ENCODE results near the gene ASIC2. TPM values are rescaled to one million over a fixed set of nuclear protein-coding genes. Genes with fewer than 3 reads are reported as not detected.
A peak's percentile ranks its signal among the peaks of the same experiment; 100 is the strongest.

ASIC2 gene
- total RNA-seq, 1 experiment from 2014 or later: 4.1 TPM

DNA sequence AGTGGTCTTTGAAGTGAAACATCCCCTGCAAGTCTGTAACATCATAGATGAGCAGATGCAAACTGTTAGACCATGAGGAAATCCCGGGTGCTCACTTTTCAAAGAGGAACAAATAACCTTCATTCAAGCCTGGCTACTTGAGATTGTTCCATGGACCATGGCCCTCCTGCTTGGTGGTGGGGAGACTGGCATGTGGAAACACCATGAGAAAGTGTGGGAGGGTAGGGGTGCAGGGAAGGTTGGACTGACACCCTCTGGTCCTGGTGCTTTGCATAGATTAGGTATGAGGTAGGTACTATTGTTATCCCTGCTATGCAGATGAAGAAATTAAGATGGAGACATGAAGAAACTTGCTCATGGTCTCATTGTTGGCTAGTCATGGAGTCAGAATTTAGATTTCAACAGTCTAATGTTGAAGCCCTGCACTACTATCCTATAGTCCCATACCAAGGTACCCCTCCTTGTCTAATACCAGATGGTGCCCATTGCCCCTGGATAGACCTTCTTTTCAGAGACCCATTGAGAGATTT, 242.4 kb downstream of the ASIC2 start:
- H3K27ac ChIP-seq (ENCODE audit: low read length): no peak overlapping the region
- ChIA-PET POLR2A (no interaction called here), CTCF (interaction anchor here (0.6 kb wide), 1 partner anchor 42 kb away, joined by 3 read pairs; no protein-coding TSS in a partner anchor)
- ATAC-seq: no peak
- no peak for DNase-seq (ENCODE audit: low read depth, low spot score)
- no peaks in the 10 kb centered on the region for H3K9me3 ChIP-seq (ENCODE audit: control insufficient read depth, insufficient read depth, low read depth, low read length)
- in situ Hi-C loops (cut with HindIII; ENCODE audit: low pct_unique_long_range_greater_than_20kb, low sequenced_read_pairs) (no loop called here), intact Hi-C loops (cut with micrococcal nuclease; ENCODE audit: unreplicated experiment) (no loop called here)
- no peaks in the 10 kb centered on the region for H3K4me1 ChIP-seq (ENCODE audit: control insufficient read depth, insufficient read depth, low read length)
- no peaks in the 10 kb centered on the region for H3K27me3 ChIP-seq (ENCODE audit: control insufficient read depth, insufficient read depth, low read length)
- no peaks in the 10 kb centered on the region for H3K36me3 ChIP-seq (ENCODE audit: control insufficient read depth, insufficient read depth, low read length)
- H3K4me3 ChIP-seq (ENCODE audit: low read depth in 2 of 2, low read length in 2 of 2): no peak overlapping the region
- no TSS peak for BruUV-seq (replicated peaks)
- TF ChIP-seq POLR2AphosphoS5 (IDR thresholded peaks at IDR 0.05; ENCODE audit: low read depth, low read length) (no peak), CTCF (IDR thresholded peaks at IDR 0.05) (no peak), TCF7L2 (IDR thresholded peaks at IDR 0.05; ENCODE audit: low read depth, low read length) (no peak), SIN3A (IDR thresholded peaks at IDR 0.05; ENCODE audit: borderline replicate concordance, insufficient read depth, low read depth, low read length) (no peak)
- TF ChIP-seq, protein P1, sequence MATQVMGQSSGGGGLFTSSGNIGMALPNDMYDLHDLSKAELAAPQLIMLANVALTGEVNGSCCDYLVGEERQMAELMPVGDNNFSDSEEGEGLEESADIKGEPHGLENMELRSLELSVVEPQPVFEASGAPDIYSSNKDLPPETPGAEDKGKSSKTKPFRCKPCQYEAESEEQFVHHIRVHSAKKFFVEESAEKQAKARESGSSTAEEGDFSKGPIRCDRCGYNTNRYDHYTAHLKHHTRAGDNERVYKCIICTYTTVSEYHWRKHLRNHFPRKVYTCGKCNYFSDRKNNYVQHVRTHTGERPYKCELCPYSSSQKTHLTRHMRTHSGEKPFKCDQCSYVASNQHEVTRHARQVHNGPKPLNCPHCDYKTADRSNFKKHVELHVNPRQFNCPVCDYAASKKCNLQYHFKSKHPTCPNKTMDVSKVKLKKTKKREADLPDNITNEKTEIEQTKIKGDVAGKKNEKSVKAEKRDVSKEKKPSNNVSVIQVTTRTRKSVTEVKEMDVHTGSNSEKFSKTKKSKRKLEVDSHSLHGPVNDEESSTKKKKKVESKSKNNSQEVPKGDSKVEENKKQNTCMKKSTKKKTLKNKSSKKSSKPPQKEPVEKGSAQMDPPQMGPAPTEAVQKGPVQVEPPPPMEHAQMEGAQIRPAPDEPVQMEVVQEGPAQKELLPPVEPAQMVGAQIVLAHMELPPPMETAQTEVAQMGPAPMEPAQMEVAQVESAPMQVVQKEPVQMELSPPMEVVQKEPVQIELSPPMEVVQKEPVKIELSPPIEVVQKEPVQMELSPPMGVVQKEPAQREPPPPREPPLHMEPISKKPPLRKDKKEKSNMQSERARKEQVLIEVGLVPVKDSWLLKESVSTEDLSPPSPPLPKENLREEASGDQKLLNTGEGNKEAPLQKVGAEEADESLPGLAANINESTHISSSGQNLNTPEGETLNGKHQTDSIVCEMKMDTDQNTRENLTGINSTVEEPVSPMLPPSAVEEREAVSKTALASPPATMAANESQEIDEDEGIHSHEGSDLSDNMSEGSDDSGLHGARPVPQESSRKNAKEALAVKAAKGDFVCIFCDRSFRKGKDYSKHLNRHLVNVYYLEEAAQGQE (IDR thresholded peaks at IDR 0.05; ENCODE audit: insufficient read depth in 1 of 2, low read depth in 2 of 2, low read length in 1 of 2): no peak

GRCh38 chr17:33049781-33050414, 243.2 kb downstream of the ASIC2 start:
- no peak overlapping the region for H3K27ac ChIP-seq (ENCODE audit: low read length)
- no peaks in the 10 kb centered on the region for H3K9me3 ChIP-seq (ENCODE audit: control insufficient read depth, insufficient read depth, low read depth, low read length)
- H3K4me3 ChIP-seq (ENCODE audit: low read depth in 2 of 2, low read length in 2 of 2): no peak overlapping the region
- CTCF ChIA-PET: interaction anchor here (0.6 kb wide), 1 partner anchor 43 kb away, joined by 3 read pairs; no protein-coding TSS in a partner anchor
- TF ChIP-seq SIN3A (IDR thresholded peaks at IDR 0.05; ENCODE audit: borderline replicate concordance, insufficient read depth, low read depth, low read length): no peak
- peak; percentile 93 for TF ChIP-seq CTCF (IDR thresholded peaks at IDR 0.05)
- H3K27me3 ChIP-seq (ENCODE audit: control insufficient read depth, insufficient read depth, low read length): no peaks in the 10 kb centered on the region
- no TSS peak for BruUV-seq (replicated peaks)
- intact Hi-C loops (cut with micrococcal nuclease; ENCODE audit: unreplicated experiment) (no loop called here), in situ Hi-C loops (cut with HindIII; ENCODE audit: low pct_unique_long_range_greater_than_20kb, low sequenced_read_pairs) (no loop called here)
- POLR2A ChIA-PET: no interaction called here
- no peaks in the 10 kb centered on the region for H3K36me3 ChIP-seq (ENCODE audit: control insufficient read depth, insufficient read depth, low read length)
- ATAC-seq (peak; percentile 79), DNase-seq (ENCODE audit: low read depth, low spot score) (peak; percentile 62)
- H3K4me1 ChIP-seq (ENCODE audit: control insufficient read depth, insufficient read depth, low read length): no peaks in the 10 kb centered on the region

Data from Panc1 (cell line).